ENCODE measurements around the gene PDLIM3. TPM values are rescaled to one million over a fixed set of nuclear protein-coding genes. Genes with fewer than 3 reads are reported as not detected.
A peak's percentile ranks its signal among the peaks of the same experiment; 100 is the strongest.

The PDLIM3 gene
- total and polyA plus RNA-seq, 2 experiments from 2014 or later = 8.5 to 18.0 TPM

DNA sequence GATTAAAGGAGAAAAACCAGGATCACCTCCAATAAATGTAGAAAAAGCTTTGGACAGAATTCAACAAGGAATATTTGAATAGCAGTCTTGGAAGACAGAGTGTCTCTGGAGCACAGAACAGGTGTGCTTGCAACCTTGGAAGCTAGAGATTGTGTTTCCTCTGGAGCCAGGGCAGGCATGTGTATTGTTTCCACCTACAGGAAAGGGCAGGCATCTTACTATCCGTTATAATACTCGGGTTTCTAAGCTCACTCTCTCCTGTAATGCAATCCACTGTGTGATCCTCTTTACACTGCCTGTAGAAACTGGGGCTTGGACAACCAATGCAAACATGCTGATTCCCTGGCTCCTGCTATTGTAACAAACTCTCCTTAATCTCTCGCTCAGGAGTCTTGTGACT, 78.2 kb downstream of the PDLIM3 start:
- no peak overlapping the region for H3K27ac Mint-ChIP-seq
- H3K4me3 Mint-ChIP-seq = no peak overlapping the region
- Histone ChIP-seq H3K79me2 (replicated peaks; ENCODE audit: insufficient read depth) (no peaks in the 10 kb centered on the region), H3K27me3 (ENCODE audit: insufficient read depth) (no peaks in the 10 kb centered on the region), H3K27ac (ENCODE audit: low read depth) (no peak overlapping the region), H3K4me2 (no peak overlapping the region), H3K4me3 (no peak overlapping the region), H3K9me2 (ENCODE audit: insufficient read depth) (no peaks in the 10 kb centered on the region), H3K4me1 (ENCODE audit: insufficient read depth) (peaks cover 6% of the 10 kb centered on the region), H2AFZ (no peak overlapping the region), H3K36me3 (ENCODE audit: insufficient read depth) (no peaks in the 10 kb centered on the region), H3F3A (replicated peaks; ENCODE audit: low read depth) (no peaks in the 10 kb centered on the region), H4K20me1 (replicated peaks; ENCODE audit: insufficient read depth) (no peaks in the 10 kb centered on the region)
- H3K36me3 Mint-ChIP-seq (ENCODE audit: low read depth) = no peaks in the 10 kb centered on the region
- DNase-seq (ENCODE audit: low spot score) = peak; percentile 73
- no peak for TF ChIP-seq NANOG (IDR thresholded peaks at IDR 0.05; ENCODE audit: borderline replicate concordance)
- no peak for TF ChIP-seq JUNB (IDR thresholded peaks at IDR 0.05; ENCODE audit: unreplicated experiment)
- TF ChIP-seq, protein P1, sequence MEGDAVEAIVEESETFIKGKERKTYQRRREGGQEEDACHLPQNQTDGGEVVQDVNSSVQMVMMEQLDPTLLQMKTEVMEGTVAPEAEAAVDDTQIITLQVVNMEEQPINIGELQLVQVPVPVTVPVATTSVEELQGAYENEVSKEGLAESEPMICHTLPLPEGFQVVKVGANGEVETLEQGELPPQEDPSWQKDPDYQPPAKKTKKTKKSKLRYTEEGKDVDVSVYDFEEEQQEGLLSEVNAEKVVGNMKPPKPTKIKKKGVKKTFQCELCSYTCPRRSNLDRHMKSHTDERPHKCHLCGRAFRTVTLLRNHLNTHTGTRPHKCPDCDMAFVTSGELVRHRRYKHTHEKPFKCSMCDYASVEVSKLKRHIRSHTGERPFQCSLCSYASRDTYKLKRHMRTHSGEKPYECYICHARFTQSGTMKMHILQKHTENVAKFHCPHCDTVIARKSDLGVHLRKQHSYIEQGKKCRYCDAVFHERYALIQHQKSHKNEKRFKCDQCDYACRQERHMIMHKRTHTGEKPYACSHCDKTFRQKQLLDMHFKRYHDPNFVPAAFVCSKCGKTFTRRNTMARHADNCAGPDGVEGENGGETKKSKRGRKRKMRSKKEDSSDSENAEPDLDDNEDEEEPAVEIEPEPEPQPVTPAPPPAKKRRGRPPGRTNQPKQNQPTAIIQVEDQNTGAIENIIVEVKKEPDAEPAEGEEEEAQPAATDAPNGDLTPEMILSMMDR (conservative IDR thresholded peaks at IDR 0.05; ENCODE audit: low read depth in 2 of 2) = no peak
- no peak for TF ChIP-seq ZNF114 (CRISPR knock-in tag; IDR thresholded peaks at IDR 0.05)
- TF ChIP-seq STAT1 (IDR thresholded peaks at IDR 0.05; ENCODE audit: unreplicated experiment) = no peak
- TF ChIP-seq ZNF331 (CRISPR knock-in tag; IDR thresholded peaks at IDR 0.05; ENCODE audit: low read depth) = no peak
- no peak for TF ChIP-seq EZH2 (IDR thresholded peaks at IDR 0.05; ENCODE audit: low read depth, unreplicated experiment)
- TF ChIP-seq EZH2phosphoT487 (IDR thresholded peaks at IDR 0.05; ENCODE audit: unreplicated experiment) = no peak
- TF ChIP-seq, protein P2, sequence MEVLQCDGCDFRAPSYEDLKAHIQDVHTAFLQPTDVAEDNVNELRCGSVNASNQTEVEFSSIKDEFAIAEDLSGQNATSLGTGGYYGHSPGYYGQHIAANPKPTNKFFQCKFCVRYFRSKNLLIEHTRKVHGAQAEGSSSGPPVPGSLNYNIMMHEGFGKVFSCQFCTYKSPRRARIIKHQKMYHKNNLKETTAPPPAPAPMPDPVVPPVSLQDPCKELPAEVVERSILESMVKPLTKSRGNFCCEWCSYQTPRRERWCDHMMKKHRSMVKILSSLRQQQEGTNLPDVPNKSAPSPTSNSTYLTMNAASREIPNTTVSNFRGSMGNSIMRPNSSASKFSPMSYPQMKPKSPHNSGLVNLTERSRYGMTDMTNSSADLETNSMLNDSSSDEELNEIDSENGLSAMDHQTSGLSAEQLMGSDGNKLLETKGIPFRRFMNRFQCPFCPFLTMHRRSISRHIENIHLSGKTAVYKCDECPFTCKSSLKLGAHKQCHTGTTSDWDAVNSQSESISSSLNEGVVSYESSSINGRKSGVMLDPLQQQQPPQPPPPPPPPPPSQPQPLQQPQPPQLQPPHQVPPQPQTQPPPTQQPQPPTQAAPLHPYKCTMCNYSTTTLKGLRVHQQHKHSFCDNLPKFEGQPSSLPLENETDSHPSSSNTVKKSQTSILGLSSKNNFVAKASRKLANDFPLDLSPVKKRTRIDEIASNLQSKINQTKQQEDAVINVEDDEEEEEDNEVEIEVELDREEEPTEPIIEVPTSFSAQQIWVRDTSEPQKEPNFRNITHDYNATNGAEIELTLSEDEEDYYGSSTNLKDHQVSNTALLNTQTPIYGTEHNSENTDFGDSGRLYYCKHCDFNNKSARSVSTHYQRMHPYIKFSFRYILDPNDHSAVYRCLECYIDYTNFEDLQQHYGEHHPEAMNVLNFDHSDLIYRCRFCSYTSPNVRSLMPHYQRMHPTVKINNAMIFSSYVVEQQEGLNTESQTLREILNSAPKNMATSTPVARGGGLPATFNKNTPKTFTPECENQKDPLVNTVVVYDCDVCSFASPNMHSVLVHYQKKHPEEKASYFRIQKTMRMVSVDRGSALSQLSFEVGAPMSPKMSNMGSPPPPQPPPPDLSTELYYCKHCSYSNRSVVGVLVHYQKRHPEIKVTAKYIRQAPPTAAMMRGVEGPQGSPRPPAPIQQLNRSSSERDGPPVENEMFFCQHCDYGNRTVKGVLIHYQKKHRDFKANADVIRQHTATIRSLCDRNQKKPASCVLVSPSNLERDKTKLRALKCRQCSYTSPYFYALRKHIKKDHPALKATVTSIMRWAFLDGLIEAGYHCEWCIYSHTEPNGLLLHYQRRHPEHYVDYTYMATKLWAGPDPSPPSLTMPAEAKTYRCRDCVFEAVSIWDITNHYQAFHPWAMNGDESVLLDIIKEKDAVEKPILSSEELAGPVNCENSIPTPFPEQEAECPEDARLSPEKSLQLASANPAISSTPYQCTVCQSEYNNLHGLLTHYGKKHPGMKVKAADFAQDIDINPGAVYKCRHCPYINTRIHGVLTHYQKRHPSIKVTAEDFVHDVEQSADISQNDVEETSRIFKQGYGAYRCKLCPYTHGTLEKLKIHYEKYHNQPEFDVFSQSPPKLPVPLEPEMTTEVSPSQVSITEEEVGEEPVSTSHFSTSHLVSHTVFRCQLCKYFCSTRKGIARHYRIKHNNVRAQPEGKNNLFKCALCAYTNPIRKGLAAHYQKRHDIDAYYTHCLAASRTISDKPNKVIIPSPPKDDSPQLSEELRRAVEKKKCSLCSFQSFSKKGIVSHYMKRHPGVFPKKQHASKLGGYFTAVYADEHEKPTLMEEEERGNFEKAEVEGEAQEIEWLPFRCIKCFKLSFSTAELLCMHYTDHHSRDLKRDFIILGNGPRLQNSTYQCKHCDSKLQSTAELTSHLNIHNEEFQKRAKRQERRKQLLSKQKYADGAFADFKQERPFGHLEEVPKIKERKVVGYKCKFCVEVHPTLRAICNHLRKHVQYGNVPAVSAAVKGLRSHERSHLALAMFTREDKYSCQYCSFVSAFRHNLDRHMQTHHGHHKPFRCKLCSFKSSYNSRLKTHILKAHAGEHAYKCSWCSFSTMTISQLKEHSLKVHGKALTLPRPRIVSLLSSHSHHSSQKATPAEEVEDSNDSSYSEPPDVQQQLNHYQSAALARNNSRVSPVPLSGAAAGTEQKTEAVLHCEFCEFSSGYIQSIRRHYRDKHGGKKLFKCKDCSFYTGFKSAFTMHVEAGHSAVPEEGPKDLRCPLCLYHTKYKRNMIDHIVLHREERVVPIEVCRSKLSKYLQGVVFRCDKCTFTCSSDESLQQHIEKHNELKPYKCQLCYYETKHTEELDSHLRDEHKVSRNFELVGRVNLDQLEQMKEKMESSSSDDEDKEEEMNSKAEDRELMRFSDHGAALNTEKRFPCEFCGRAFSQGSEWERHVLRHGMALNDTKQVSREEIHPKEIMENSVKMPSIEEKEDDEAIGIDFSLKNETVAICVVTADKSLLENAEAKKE (CRISPR knock-in tag; IDR thresholded peaks at IDR 0.05) = no peak
- TF ChIP-seq, protein P3, sequence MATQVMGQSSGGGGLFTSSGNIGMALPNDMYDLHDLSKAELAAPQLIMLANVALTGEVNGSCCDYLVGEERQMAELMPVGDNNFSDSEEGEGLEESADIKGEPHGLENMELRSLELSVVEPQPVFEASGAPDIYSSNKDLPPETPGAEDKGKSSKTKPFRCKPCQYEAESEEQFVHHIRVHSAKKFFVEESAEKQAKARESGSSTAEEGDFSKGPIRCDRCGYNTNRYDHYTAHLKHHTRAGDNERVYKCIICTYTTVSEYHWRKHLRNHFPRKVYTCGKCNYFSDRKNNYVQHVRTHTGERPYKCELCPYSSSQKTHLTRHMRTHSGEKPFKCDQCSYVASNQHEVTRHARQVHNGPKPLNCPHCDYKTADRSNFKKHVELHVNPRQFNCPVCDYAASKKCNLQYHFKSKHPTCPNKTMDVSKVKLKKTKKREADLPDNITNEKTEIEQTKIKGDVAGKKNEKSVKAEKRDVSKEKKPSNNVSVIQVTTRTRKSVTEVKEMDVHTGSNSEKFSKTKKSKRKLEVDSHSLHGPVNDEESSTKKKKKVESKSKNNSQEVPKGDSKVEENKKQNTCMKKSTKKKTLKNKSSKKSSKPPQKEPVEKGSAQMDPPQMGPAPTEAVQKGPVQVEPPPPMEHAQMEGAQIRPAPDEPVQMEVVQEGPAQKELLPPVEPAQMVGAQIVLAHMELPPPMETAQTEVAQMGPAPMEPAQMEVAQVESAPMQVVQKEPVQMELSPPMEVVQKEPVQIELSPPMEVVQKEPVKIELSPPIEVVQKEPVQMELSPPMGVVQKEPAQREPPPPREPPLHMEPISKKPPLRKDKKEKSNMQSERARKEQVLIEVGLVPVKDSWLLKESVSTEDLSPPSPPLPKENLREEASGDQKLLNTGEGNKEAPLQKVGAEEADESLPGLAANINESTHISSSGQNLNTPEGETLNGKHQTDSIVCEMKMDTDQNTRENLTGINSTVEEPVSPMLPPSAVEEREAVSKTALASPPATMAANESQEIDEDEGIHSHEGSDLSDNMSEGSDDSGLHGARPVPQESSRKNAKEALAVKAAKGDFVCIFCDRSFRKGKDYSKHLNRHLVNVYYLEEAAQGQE (IDR thresholded peaks at IDR 0.05; ENCODE audit: unreplicated experiment) = no peak
- no peak for TF ChIP-seq POLR2AphosphoS5 (IDR thresholded peaks at IDR 0.05; ENCODE audit: low read depth)
- TF ChIP-seq, protein P4, sequence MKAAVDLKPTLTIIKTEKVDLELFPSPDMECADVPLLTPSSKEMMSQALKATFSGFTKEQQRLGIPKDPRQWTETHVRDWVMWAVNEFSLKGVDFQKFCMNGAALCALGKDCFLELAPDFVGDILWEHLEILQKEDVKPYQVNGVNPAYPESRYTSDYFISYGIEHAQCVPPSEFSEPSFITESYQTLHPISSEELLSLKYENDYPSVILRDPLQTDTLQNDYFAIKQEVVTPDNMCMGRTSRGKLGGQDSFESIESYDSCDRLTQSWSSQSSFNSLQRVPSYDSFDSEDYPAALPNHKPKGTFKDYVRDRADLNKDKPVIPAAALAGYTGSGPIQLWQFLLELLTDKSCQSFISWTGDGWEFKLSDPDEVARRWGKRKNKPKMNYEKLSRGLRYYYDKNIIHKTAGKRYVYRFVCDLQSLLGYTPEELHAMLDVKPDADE (IDR thresholded peaks at IDR 0.05) = no peak
- no peak for TF ChIP-seq CREB1 (CRISPR knock-in tag; IDR thresholded peaks at IDR 0.05; ENCODE audit: low read depth)
- peaks cover 9% of the 10 kb centered on the region for H3K4me1 Mint-ChIP-seq
- peak; percentile 96 for ATAC-seq
- no peaks in the 10 kb centered on the region for H3K27me3 Mint-ChIP-seq (ENCODE audit: insufficient read depth, low read depth, poor library complexity)
- no peaks in the 10 kb centered on the region for H3K9me3 Mint-ChIP-seq

All from GM23338 (cell line).